ENCODE data around the gene TPH2. TPM values are rescaled to one million over a fixed set of nuclear protein-coding genes. Genes with fewer than 3 reads are reported as not detected.

Gene TPH2
- total and polyA plus RNA-seq, 2 experiments from 2014 or later: not detected

- Histone ChIP-seq H3K27ac (no peak overlapping the region), H3K9me2 (ENCODE audit: insufficient read depth) (no peaks in the 10 kb centered on the region), H3K4me2 (ENCODE audit: unreplicated experiment) (no peak overlapping the region), H4K20me1 (ENCODE audit: insufficient read depth) (no peaks in the 10 kb centered on the region), H3K27me3 (replicated peaks; ENCODE audit: insufficient read depth) (no peaks in the 10 kb centered on the region), H3K9me3 (ENCODE audit: low read depth) (no peaks in the 10 kb centered on the region), H3K9ac (no peak overlapping the region), H3F3A (ENCODE audit: insufficient read depth) (0 out of 2 replicates have a peak, but pooled peaks cover 5% of the 10 kb centered on the region), H3K4me3 (no peak overlapping the region), H3K36me3 (ENCODE audit: low read depth) (peaks cover 33% of the 10 kb centered on the region), H2AFZ (no peak overlapping the region), H3K4me1 (ENCODE audit: insufficient read depth) (no peaks in the 10 kb centered on the region), H3K79me2 (ENCODE audit: insufficient read depth) (no peaks in the 10 kb centered on the region)
- DNase-seq: peak; percentile 54
- WGBS, 2 experiments (ENCODE audit: low coverage in 1 of 2, low lambda C conversion rate in 2 of 2, missing lambda C conversion rate in 2 of 2): 78 to 84% methylated on average over 2 of the region's 2 CpGs
- TF ChIP-seq EZH2phosphoT487 (IDR thresholded peaks at IDR 0.05; ENCODE audit: insufficient read depth, low read depth): no peak
- no peak for TF ChIP-seq EZH2 (IDR thresholded peaks at IDR 0.05; ENCODE audit: insufficient read depth, poor library complexity, severe bottlenecking)
- in situ Hi-C loops (cut with MboI): no loop called here
Measured at GRCh38 chr12:71900091-71900490, 38.6 kb upstream of the TPH2 start.

GRCh38 chr12:71904629-71905028 lies 34.0 kb upstream of the TPH2 start:
- no peaks in the 10 kb centered on the region for H3K27me3 ChIP-seq (replicated peaks; ENCODE audit: insufficient read depth)
- no peaks in the 10 kb centered on the region for H3K79me2 ChIP-seq (ENCODE audit: insufficient read depth)
- no peak overlapping the region for H3K4me2 ChIP-seq (ENCODE audit: unreplicated experiment)
- no peaks in the 10 kb centered on the region for H3K9me2 ChIP-seq (ENCODE audit: insufficient read depth)
- no peaks in the 10 kb centered on the region for H3K9me3 ChIP-seq (ENCODE audit: low read depth)
- in situ Hi-C loops (cut with MboI): no loop called here
- no peak for TF ChIP-seq EZH2phosphoT487 (IDR thresholded peaks at IDR 0.05; ENCODE audit: insufficient read depth, low read depth)
- TF ChIP-seq EZH2 (IDR thresholded peaks at IDR 0.05; ENCODE audit: insufficient read depth, poor library complexity, severe bottlenecking): no peak
- no peak overlapping the region for H3K9ac ChIP-seq
- no peak overlapping the region for H2AFZ ChIP-seq
- H4K20me1 ChIP-seq (ENCODE audit: insufficient read depth): no peaks in the 10 kb centered on the region
- H3K36me3 ChIP-seq (ENCODE audit: low read depth): peaks cover 30% of the 10 kb centered on the region
- H3K4me1 ChIP-seq (ENCODE audit: insufficient read depth): no peaks in the 10 kb centered on the region
- DNase-seq: no peak
- 80 to 93% methylated on average over 1 of the region's 1 CpG for WGBS, 2 experiments (ENCODE audit: low coverage in 1 of 2, low lambda C conversion rate in 2 of 2, missing lambda C conversion rate in 2 of 2)
- 0 out of 2 replicates have a peak, but pooled peaks cover 5% of the 10 kb centered on the region for H3F3A ChIP-seq (ENCODE audit: insufficient read depth)
- no peak overlapping the region for H3K27ac ChIP-seq
- H3K4me3 ChIP-seq: no peak overlapping the region

- no peaks in the 10 kb centered on the region for H3K9me2 ChIP-seq (ENCODE audit: insufficient read depth)
- WGBS, 2 experiments (ENCODE audit: low coverage in 1 of 2, low lambda C conversion rate in 2 of 2, missing lambda C conversion rate in 2 of 2): 44 to 47% methylated on average over 4 of the region's 4 CpGs
- no peak overlapping the region for H3K4me3 ChIP-seq
- H3K4me1 ChIP-seq (ENCODE audit: insufficient read depth): no peaks in the 10 kb centered on the region; the same call in 1 of the 2 replicates
- H3K4me2 ChIP-seq (ENCODE audit: unreplicated experiment): no peak overlapping the region
- H3K79me2 ChIP-seq (ENCODE audit: insufficient read depth): no peaks in the 10 kb centered on the region
- no peak overlapping the region for H2AFZ ChIP-seq
- no peaks in the 10 kb centered on the region for H3K36me3 ChIP-seq (ENCODE audit: low read depth)
- no peaks in the 10 kb centered on the region for H3F3A ChIP-seq (ENCODE audit: insufficient read depth)
- TF ChIP-seq EZH2phosphoT487 (IDR thresholded peaks at IDR 0.05; ENCODE audit: insufficient read depth, low read depth) (no peak), EZH2 (IDR thresholded peaks at IDR 0.05; ENCODE audit: insufficient read depth, poor library complexity, severe bottlenecking) (no peak)
- H3K9ac ChIP-seq: no peak overlapping the region
- H4K20me1 ChIP-seq (ENCODE audit: insufficient read depth): no peaks in the 10 kb centered on the region
- in situ Hi-C loops (cut with MboI): no loop called here
- DNase-seq: peak; percentile 9
- no peak overlapping the region for H3K27ac ChIP-seq
- H3K9me3 ChIP-seq (ENCODE audit: low read depth): no peaks in the 10 kb centered on the region
- H3K27me3 ChIP-seq (replicated peaks; ENCODE audit: insufficient read depth): 0 out of 2 replicates have a peak, but pooled peaks cover 17% of the 10 kb centered on the region
Measured at GRCh38 chr12:71935594-71935993, 3.1 kb upstream of the TPH2 start.

- H2AFZ ChIP-seq: no peak overlapping the region
- H3K79me2 ChIP-seq (ENCODE audit: insufficient read depth): no peaks in the 10 kb centered on the region
- H4K20me1 ChIP-seq (ENCODE audit: insufficient read depth): no peaks in the 10 kb centered on the region
- no peaks in the 10 kb centered on the region for H3K9me3 ChIP-seq (ENCODE audit: low read depth)
- H3K36me3 ChIP-seq (ENCODE audit: low read depth): no peaks in the 10 kb centered on the region
- H3K4me3 ChIP-seq: no peak overlapping the region
- H3F3A ChIP-seq (ENCODE audit: insufficient read depth): no peaks in the 10 kb centered on the region
- peaks cover 26% of the 10 kb centered on the region; the same call in 1 of the 2 replicates for H3K27me3 ChIP-seq (replicated peaks; ENCODE audit: insufficient read depth)
- no peak overlapping the region for H3K4me2 ChIP-seq (ENCODE audit: unreplicated experiment)
- H3K9ac ChIP-seq: no peak overlapping the region
- no peak overlapping the region for H3K27ac ChIP-seq
- DNase-seq: no peak
- TF ChIP-seq EZH2 (IDR thresholded peaks at IDR 0.05; ENCODE audit: insufficient read depth, poor library complexity, severe bottlenecking) (no peak), EZH2phosphoT487 (IDR thresholded peaks at IDR 0.05; ENCODE audit: insufficient read depth, low read depth) (no peak)
- in situ Hi-C loops (cut with MboI): no loop called here
- no peaks in the 10 kb centered on the region for H3K4me1 ChIP-seq (ENCODE audit: insufficient read depth)
- H3K9me2 ChIP-seq (ENCODE audit: insufficient read depth): no peaks in the 10 kb centered on the region
Measured at GRCh38 chr12:71940068-71940467, 1.4 kb downstream of the TPH2 start.

GRCh38 chr12:71941174-71941573 lies 2.5 kb downstream of the TPH2 start:
- H3K4me2 ChIP-seq (ENCODE audit: unreplicated experiment): no peak overlapping the region
- no peaks in the 10 kb centered on the region for H3K9me3 ChIP-seq (ENCODE audit: low read depth)
- no peak for DNase-seq
- H3K27me3 ChIP-seq (replicated peaks; ENCODE audit: insufficient read depth): peaks cover 31% of the 10 kb centered on the region; the same call in 1 of the 2 replicates
- in situ Hi-C loops (cut with MboI): no loop called here
- 44 to 48% methylated on average over 6 of the region's 6 CpGs for WGBS, 2 experiments (ENCODE audit: low coverage in 1 of 2, low lambda C conversion rate in 2 of 2, missing lambda C conversion rate in 2 of 2)
- TF ChIP-seq EZH2 (IDR thresholded peaks at IDR 0.05; ENCODE audit: insufficient read depth, poor library complexity, severe bottlenecking): no peak
- TF ChIP-seq EZH2phosphoT487 (IDR thresholded peaks at IDR 0.05; ENCODE audit: insufficient read depth, low read depth): no peak
- no peak overlapping the region for H3K9ac ChIP-seq
- H3F3A ChIP-seq (ENCODE audit: insufficient read depth): no peaks in the 10 kb centered on the region
- H3K9me2 ChIP-seq (ENCODE audit: insufficient read depth): no peaks in the 10 kb centered on the region
- no peak overlapping the region for H2AFZ ChIP-seq
- no peaks in the 10 kb centered on the region for H3K79me2 ChIP-seq (ENCODE audit: insufficient read depth)
- H3K36me3 ChIP-seq (ENCODE audit: low read depth): no peaks in the 10 kb centered on the region
- H3K4me1 ChIP-seq (ENCODE audit: insufficient read depth): no peaks in the 10 kb centered on the region
- no peak overlapping the region for H3K4me3 ChIP-seq
- no peak overlapping the region for H3K27ac ChIP-seq
- no peaks in the 10 kb centered on the region for H4K20me1 ChIP-seq (ENCODE audit: insufficient read depth)
